GM18508 (cell line): ENCODE results near the gene TMEM131.
"Not testable (repeated sequence)": the region's sequence is repeated elsewhere in the genome, so short reads cannot be mapped to it uniquely, and the experiment has no call there.

Experiments
- ATAC-seq: cut with Tn5 transposase; IDR thresholded peaks from one replicate; pipeline ENCODE4 v1.9.1; 2021; ENCODE audit warnings: moderate number of reproducible peaks; ENCODE audit not compliant: insufficient read depth, unreplicated experiment

TMEM131 gene

DNA sequence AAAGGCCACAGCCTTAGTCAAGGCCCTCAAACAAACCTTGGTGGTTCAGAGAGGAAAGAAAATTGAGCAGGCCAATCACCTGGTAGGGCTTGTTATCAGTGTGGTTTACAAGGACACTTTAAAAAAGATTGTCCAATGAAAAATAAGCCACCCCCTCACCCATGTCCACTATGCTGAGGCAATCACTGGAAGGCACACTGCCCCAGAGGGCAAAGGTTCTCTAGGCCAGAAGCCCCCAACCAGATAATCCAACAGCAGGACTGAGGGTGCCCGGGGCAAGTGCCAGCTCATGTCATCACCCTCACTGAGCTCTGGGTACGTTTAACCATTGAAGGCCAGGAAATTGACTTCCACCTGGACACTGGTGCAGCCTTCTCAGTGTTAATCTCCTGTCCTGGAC is 171.7 kb downstream of the TMEM131 start:
- not testable (repeated sequence) for ATAC-seq

DNA sequence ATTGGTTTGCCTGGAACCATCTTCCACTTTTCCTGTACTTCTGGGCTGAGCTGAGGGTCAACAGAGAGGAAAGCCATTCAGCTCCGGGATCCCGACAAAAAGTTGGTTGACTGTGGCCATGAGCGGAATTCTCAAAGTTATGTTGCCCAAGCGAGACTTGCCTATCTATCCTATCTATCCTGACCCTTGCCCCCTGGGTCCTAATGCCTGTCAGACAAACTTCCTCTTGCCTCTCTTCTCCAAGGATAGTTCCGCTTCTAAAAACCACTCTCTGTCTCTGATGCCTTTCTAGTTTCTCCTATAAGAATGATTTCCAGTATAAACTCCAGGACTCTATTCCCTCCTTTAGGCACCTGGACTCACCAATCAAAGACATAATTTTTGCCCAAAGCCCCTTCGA is 173.9 kb downstream of the TMEM131 start:
- not testable (repeated sequence) for ATAC-seq

GRCh38 chr2:97819754-97820153 is 176.0 kb downstream of the TMEM131 start:
- no peak for ATAC-seq

- no peak for ATAC-seq
These were observed 179.3 kb downstream of the TMEM131 start for GRCh38 chr2:97816411-97816810.

GRCh38 chr2:97812931-97813330 is 182.8 kb downstream of the TMEM131 start:
- ATAC-seq = no peak

- ATAC-seq = no peak
These were observed 186.9 kb downstream of the TMEM131 start for GRCh38 chr2:97808816-97809215.

DNA sequence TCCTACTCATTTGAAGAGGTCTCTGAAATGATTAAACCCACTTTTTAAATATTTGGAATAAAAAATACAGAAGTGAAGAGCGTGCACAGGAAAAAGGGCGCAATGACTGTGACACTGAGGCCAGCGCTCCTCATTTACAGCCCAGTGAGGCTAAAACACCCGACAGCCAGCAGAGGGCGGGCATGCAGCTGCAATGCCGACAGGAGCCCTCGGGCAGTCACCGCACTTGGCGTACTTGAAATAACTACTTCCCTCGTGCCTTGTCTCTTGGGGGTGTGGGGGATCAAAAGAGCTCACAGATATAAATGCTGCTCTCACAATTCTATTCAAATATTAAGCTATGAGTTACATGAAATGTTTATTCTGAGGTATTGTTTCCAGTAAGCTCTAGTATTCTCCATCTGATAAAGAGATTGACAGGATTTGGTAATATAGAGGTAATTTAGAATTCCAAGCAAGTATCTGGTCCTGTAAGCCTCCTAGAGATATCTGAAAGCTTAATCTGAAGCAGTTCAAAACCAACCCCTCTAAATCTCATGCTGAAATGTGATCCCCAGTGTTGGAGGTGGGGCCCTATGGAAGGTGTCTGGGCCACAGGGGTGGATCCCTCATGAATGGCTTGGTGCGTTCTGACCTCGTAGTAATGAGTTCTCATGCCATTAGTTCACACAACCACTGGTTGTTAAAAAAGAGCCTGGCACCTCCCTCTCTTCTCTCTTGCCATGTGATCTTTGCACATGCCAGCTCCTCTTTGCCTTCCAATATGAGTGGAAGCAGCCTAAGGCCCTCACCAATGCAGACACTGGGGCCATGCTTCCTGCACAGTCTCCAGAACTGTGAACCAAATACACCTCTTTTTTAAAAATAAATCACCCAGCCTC is 188.8 kb downstream of the TMEM131 start:
- ATAC-seq = no peak

GRCh38 chr2:97805776-97806175 is 190.0 kb downstream of the TMEM131 start:
- ATAC-seq = no peak

GRCh38 chr2:97801028-97801427 is 194.7 kb downstream of the TMEM131 start:
- ATAC-seq = no peak

DNA sequence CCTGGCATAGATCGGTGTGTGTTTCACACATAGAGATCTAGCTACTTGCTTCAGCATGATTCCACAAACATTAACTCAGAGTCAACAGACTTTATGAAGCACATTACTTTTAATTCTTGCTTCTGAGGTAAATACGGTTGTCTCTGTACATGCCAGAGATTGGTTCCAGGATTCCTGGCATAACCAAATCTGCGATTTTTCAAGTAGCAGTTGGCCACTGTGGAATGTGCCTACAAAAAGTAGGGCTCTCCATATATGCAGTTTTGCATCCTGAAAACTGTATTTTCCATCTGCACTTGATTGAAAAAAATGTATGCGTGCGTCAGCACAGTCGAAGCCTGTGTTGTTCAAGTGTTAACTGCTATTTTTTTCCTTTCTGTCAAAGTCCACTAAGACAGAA is 197.3 kb downstream of the TMEM131 start:
- no peak for ATAC-seq

- no peak for ATAC-seq
These were observed 198.4 kb downstream of the TMEM131 start for GRCh38 chr2:97797355-97797754.

DNA sequence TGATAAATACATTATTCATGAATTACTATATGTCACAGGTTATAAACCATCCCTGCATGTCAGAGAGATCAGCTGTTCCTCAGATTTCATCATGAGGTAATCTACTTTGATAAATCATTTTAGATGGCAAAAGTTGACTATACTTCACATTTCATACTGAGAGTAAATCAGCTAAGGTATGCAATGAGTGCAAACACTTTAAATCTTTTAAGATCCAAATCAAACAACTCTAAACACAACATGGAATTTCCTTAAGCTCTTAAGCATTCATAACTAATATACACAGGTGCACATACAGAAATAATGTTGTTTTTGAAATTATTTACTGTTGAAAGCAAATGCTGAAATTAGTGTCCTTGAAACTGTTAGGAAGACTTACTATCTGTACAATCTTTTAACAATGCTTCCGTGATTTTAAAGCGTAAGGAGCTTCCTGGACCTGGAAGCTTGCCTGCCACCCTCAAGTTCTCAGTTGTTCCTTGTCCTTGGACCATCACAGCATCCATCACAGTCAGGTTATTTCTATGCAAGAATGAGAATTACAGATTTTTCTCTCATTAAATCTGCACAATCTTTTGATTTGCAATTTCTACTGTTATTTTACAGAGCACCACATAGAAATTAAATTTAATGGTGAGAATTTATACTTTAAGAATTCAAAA is 199.2 kb downstream of the TMEM131 start:
- no peak for ATAC-seq

DNA sequence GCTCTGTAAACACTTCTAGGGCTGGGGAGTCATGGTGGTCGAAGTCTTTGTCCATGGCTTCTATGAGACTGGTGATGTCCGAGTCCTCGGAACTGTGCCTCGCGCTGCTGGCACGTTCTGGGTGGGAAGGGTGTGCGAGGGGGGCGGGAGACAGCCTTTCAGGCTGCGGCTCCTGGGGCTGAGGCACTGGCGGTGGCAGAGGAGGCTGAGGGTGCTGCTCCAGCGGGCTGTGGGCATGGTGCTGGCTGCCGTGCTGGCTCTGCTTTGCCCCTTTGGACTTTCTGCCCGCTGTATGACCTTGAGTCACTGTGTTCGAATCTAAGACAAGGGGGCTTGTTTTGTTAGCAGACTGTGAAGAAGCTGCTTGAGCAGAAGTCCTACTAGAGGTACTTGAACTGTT is 203.3 kb downstream of the TMEM131 start:
- ATAC-seq = no peak

GRCh38 chr2:97788986-97789644 is 206.6 kb downstream of the TMEM131 start:
- no peak for ATAC-seq

GRCh38 chr2:97785818-97786217 is 209.9 kb downstream of the TMEM131 start:
- no peak for ATAC-seq

DNA sequence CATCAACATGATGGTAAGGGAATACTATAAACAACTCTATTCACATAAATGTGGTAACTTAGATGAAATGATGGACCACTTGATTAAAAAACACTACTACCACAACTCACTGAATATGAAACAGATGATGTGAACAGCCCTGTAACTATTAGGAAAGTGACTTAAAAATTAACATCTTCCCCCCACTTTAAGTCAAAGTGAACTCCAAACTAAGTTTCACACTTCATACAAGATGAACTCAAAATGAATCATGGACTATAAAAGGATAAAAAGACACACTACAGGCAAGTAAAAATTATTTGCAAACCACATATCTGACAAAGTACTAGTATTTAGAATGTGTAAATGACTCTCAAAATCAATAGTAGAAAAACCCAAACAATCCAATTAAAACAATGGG is 210.8 kb downstream of the TMEM131 start:
- no peak for ATAC-seq

DNA sequence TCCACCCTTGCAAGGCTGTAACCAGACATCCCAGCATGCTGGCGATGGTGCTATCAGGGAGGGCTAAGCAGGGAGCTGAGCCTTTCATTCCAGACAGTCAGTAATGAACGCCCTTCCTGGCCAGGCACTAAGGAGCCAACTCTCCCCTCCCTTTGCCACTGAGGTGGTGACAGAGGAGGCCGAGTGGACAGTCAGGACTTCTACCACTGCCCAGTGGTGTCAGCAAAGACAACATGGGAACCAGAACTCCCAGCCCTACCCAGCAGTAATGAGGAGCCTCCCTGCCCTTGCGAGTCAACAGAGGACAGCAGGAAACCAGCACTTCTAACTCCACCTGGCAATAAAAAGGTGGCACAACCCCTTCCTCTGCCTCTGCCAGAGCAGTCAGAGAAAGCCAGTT is 213.8 kb downstream of the TMEM131 start:
- no peak for ATAC-seq

GRCh38 chr2:97779141-97779540 is 216.6 kb downstream of the TMEM131 start:
- ATAC-seq = no peak

DNA sequence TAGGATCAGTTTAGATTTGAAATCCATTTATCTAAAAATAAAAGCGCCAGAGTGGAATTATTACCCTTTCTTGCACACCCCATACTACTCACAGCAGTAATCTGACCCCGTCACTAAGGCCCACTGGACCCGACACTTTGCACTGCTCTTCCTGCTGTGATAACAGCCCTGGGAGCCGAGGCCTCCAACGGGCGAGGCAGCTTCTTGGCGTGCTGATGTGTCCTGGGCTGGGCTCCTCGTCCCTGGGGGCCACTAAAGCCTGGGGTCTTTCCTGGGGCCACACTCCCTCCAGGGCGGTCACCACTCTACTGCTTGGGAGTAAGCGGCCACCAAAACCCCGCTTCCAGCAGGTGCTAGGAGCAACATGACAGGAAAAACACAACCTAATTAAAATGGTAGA is 220.7 kb downstream of the TMEM131 start:
- ATAC-seq = no peak

DNA sequence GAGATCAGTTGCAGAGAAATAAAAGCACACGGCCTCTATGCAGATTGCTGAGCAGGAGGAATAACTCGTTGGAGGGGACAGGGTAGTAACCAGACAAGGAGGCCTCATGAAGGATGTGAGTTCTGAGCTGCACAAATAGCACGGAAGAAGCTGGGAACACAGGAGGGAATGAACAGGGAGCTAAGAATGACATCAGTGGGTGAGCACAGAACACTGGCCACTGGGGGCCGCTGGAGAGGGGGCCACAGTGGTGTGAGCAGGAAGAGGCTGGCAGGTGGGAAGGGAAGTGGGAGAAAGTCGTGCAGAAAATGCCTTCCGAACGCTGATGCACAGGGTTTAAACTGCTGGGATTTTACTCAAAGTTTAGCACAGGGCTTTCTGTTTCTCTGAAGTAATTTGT is 221.3 kb downstream of the TMEM131 start:
- no peak for ATAC-seq

DNA sequence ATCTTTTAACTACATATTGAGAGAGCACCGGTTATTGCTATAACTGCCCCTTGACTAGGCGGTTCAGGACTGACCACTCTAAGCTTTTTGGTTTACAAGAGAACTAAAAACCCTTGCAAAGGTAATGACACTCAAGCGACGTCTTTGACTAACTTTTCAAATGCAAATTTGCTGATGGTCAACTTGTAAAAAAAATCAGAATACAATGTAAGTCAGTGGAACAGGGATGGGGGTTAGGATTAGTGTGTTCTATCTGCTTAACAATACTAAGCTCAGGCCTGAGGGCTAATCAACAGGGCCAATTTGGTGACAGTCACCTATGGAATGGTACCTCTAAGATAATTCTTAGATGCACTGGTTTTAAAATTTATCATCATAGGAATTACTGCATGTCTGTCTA is 225.3 kb downstream of the TMEM131 start:
- no peak for ATAC-seq
